Type B pancreatic cell (in vitro differentiated cells): Measurements from ENCODE around the gene KLHDC4. TPM values are rescaled to one million over a fixed set of nuclear protein-coding genes. Genes with fewer than 3 reads are reported as not detected.
"Not testable (repeated sequence)": the region's sequence is repeated elsewhere in the genome, so short reads cannot be mapped to it uniquely, and the experiment has no call there.

ENCODE experiments used
- DNase-seq: peaks from one replicate; pipeline ENCODE4 v3.0.0; 2021; ENCODE audit warnings: mixed read lengths; ENCODE audit not compliant: unreplicated experiment; ENCODE audit errors: extremely low spot score
- H3K27ac Mint-ChIP-seq: 2 replicates; pipeline ENCODE4 v1.8.0; 2021; ENCODE audit warnings: mild to moderate bottlenecking, mixed read lengths
- H3K27me3 Mint-ChIP-seq: 2 replicates; pipeline ENCODE4 v1.8.0; 2021; ENCODE audit warnings: mixed read lengths
- H3K36me3 Mint-ChIP-seq: 2 replicates; pipeline ENCODE4 v1.8.0; 2021; ENCODE audit warnings: mixed read lengths
- H3K4me1 Mint-ChIP-seq: one replicate; pipeline ENCODE4 v1.8.0; 2021; ENCODE audit warnings: mixed read lengths; ENCODE audit not compliant: unreplicated experiment
- H3K4me3 Mint-ChIP-seq: 2 replicates; pipeline ENCODE4 v1.8.0; 2021; ENCODE audit warnings: mild to moderate bottlenecking, mixed read lengths
- H3K9me3 Mint-ChIP-seq: 2 replicates; pipeline ENCODE4 v1.8.0; 2021; ENCODE audit warnings: mixed read lengths
- total RNA-seq: library from RNA; stranded (reverse); gene quantifications from 2 replicates; pipeline ENCODE4 v1.2.1, GENCODE V29; 2021; ENCODE audit warnings: low replicate concordance
- TF ChIP-seq, protein P1 (sequence below): fragments of 200-600 bp; sonication (generic); conservative IDR thresholded peaks from 2 replicates; pipeline ENCODE4 v1.5.0; 2021; ENCODE audit warnings: antibody characterized with exemption, mild to moderate bottlenecking

Gene KLHDC4
- total RNA-seq, 1 donor from 2014 or later, result 43.4 TPM

DNA sequence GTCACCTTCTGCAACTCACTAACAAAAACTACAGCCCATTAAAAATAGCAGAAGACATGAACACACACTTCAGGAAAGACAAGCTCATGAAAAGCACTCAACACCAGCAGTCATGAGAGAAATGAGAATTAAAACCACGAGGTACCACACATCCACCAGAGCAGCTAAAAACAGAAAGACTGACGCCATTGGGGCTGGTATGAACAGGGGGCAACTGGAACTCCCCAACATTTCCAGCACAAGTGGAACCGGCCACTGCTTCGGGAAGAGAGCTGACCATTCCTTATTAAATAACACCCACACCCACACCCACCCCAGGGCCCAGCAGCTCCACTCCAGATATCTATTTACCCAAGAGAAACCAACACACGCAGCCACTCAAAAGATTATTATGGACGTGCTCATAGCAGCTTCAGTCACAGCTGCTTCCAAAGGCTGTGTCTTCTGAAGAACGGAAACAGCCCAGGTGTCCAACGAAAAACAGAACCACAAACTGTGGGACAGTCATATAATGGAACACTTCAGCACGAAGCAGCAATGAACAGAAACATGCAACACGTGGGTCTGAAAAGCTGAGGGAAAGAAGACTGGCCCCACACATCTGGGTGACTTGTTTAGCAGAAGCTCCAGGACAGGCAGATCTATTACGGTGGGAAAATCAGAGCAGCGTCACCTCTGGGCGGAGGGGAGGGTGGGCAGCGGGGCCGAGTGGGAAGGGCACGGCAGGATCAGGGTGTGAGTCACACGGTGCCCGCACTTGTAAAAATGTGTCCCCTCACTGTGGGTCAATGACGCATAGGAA is 41.1 kb downstream of the KLHDC4 start:
- no peak for DNase-seq
- Mint-ChIP-seq H3K4me1 (peaks cover 28% of the 10 kb centered on the region), H3K36me3 (peaks cover 33% of the 10 kb centered on the region), H3K27me3 (no peaks in the 10 kb centered on the region), H3K9me3 (no peaks in the 10 kb centered on the region), H3K4me3 (peak overlapping the region; percentile 7), H3K27ac (peak overlapping the region; percentile 12)
- TF ChIP-seq, protein P1, sequence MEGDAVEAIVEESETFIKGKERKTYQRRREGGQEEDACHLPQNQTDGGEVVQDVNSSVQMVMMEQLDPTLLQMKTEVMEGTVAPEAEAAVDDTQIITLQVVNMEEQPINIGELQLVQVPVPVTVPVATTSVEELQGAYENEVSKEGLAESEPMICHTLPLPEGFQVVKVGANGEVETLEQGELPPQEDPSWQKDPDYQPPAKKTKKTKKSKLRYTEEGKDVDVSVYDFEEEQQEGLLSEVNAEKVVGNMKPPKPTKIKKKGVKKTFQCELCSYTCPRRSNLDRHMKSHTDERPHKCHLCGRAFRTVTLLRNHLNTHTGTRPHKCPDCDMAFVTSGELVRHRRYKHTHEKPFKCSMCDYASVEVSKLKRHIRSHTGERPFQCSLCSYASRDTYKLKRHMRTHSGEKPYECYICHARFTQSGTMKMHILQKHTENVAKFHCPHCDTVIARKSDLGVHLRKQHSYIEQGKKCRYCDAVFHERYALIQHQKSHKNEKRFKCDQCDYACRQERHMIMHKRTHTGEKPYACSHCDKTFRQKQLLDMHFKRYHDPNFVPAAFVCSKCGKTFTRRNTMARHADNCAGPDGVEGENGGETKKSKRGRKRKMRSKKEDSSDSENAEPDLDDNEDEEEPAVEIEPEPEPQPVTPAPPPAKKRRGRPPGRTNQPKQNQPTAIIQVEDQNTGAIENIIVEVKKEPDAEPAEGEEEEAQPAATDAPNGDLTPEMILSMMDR, result no peak

DNA sequence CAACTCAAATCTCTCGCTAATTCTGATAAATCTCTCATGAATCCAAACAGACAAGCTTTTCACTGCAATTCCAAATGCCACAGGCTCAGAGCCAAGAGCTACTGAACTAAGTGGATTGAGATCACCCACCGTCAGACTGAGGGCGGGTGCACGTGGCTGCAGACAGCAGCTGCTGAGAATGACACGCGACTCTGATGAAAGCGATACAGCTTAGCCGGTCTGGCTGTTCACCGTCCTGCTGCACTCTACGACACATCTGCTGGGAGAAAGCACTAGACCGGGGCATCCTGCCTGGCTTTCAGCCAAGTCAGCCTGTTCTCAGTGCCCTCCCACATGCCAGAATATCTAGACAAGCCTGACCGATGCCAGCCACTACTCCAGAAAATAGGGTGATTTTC is 42.6 kb downstream of the KLHDC4 start:
- Mint-ChIP-seq H3K4me1 (peaks cover 28% of the 10 kb centered on the region), H3K9me3 (no peaks in the 10 kb centered on the region)
- DNase-seq, result no peak

DNA sequence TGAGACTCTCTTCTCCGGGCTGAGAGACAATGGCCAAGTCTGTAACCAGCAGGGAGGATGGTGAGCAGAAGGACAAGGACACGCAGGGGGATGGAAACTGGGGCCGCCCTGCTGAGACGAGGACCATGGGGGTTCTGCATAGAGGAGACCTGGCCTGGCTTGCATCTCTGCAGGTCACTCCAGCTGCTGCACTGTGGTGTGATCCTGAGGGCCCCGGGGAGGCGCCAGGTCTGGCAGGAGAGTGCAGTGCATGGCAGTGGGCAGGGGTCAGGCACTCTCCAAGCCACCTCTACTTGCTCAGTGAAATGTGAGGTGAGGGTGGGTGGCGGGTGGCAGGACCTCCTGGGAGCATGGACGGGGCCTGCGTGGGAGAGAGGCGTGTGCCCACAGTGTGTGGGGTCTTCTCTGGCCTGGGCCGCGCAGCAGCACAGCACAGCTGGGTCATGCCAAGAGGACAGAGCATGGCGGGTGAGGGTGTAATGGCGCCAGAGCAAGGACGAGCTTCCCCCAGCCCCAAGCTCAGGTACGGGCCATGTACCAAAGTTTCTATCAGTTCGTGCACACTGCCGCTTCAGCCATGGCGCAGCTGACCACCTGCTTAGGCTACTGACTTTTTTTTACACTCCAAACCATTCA is 43.1 kb downstream of the KLHDC4 start:
- DNase-seq, result no peak
- Mint-ChIP-seq H3K36me3 (peaks cover 42% of the 10 kb centered on the region), H3K27ac (no peak overlapping the region), H3K9me3 (no peaks in the 10 kb centered on the region), H3K27me3 (no peaks in the 10 kb centered on the region), H3K4me1 (peaks cover 28% of the 10 kb centered on the region), H3K4me3 (no peak overlapping the region)
- TF ChIP-seq, protein P1, result no peak

More for the DNA sequence above, 42.6 kb downstream of the KLHDC4 start:
- no peak overlapping the region for H3K27ac Mint-ChIP-seq
- no peaks in the 10 kb centered on the region for H3K27me3 Mint-ChIP-seq
- TF ChIP-seq, protein P1, result no peak
- H3K36me3 Mint-ChIP-seq, result peaks cover 41% of the 10 kb centered on the region
- no peak overlapping the region for H3K4me3 Mint-ChIP-seq

DNA sequence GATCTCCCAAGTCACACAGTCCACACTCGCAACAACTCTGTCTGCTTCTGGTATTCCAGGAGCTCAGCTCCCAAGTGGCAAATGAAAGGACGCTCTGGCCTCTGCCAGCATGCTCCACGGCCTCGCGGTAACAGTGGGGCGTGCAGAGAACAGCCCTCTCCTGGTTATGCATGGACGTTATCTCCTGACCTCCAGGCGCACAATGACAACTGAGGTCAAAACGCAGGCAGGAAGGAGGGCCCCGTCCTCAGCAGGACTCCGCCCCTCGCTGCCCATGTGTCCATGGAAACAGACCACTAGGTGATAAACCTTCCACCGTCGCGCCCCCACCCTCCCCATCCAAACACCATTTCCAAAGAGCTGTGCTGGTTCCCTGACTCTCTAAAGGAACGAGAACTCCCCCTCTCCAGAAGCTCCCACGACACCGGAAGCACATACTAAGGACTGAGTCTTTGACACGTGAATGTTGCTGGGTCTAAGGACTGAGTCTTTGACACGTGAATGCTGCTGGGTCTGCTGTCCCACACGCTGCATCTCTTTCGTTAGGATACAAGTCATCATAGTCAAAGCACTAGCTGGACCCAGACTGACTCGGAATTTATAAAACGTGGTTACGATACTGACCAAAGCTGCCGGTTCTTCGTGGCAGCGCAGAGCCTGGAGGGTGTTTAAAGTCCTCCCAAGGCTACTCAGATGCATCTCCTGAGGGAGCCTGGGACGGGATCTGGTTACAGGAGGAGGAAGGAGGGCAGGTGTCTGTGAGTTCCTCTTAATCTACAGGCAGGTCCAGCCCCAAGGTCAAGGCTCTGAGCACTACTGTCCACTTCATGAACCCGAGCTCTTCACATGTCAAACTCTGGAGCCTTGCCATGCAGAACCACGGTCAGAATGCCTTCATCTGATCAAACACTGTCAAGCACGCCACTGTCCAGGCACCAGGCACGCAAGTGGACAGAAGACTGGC is 43.9 kb downstream of the KLHDC4 start:
- TF ChIP-seq, protein P1, result no peak
- no peak overlapping the region for H3K4me3 Mint-ChIP-seq
- peaks cover 26% of the 10 kb centered on the region for H3K4me1 Mint-ChIP-seq
- no peak for DNase-seq
- no peaks in the 10 kb centered on the region for H3K27me3 Mint-ChIP-seq
- no peak overlapping the region for H3K27ac Mint-ChIP-seq
- peaks cover 41% of the 10 kb centered on the region for H3K36me3 Mint-ChIP-seq
- no peaks in the 10 kb centered on the region for H3K9me3 Mint-ChIP-seq

DNA sequence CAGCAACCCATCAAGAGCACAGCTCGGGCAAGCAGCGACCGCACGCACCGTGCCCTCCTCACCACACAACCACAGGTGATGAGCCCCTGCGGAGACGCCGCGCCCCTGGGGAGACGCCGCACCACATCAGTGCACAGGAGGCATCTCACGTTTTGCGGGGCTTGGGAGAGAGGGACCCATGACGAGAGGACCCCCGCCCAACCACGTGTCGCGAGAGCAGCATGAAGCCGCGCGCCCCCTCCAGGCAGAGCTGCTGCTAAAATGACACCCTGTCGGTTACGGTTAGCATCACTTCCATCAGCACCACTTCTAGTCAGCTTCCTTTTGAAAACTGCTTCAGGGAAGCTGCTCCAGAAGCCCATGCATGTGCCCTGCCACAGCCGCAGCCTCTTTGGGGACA is 45.3 kb downstream of the KLHDC4 start:
- no peaks in the 10 kb centered on the region for H3K9me3 Mint-ChIP-seq
- DNase-seq, result no peak
- H3K27me3 Mint-ChIP-seq, result no peaks in the 10 kb centered on the region
- no peak overlapping the region for H3K27ac Mint-ChIP-seq
- TF ChIP-seq, protein P1, result no peak
- peaks cover 34% of the 10 kb centered on the region for H3K36me3 Mint-ChIP-seq
- H3K4me1 Mint-ChIP-seq, result peaks cover 23% of the 10 kb centered on the region
- no peak overlapping the region for H3K4me3 Mint-ChIP-seq

DNA sequence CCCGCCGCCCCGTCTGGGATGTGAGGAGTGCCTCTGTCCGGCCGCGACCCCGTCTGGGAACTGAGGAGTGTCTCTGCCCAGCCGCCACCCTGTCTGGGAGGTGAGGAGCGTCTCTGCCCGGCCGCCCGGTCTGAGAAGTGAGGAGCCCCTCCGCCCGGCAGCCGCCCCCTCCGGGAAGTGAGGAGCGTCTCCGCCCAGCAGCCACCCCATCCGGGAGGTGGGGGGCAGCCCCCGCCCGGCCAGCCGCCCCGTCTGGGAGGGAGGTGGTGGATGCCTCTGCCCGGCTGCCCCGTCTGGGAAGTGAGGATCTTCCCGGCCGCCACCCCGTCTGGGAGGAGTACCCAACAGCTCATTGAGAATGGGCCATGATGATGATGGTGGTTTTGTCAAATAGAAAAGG is 47.0 kb downstream of the KLHDC4 start:
- not testable (repeated sequence) for H3K27ac Mint-ChIP-seq, H3K9me3 Mint-ChIP-seq, H3K27me3 Mint-ChIP-seq, DNase-seq, H3K4me3 Mint-ChIP-seq
- Mint-ChIP-seq H3K4me1 (peaks cover 19% of the 10 kb centered on the region), H3K36me3 (peaks cover 24% of the 10 kb centered on the region)
